GM19351 (cell line): ENCODE results near the gene PXYLP1.

Experiments used
- ATAC-seq: cut with Tn5 transposase; IDR thresholded peaks from one replicate; pipeline ENCODE4 v1.9.1; 2021; ENCODE audit warnings: mild to moderate bottlenecking, moderate library complexity; ENCODE audit not compliant: unreplicated experiment

The PXYLP1 gene

GRCh38 chr3:141228395-141228794 is 3.2 kb upstream of the PXYLP1 start:
- no peak for ATAC-seq

GRCh38 chr3:141229132-141229531 is 2.5 kb upstream of the PXYLP1 start:
- no peak for ATAC-seq

- ATAC-seq = no peak
Observed at GRCh38 chr3:141230293-141230692, 1.3 kb upstream of the PXYLP1 start.

GRCh38 chr3:141231952-141232823 is 563 bp downstream of the PXYLP1 start:
- peak; percentile 8 for ATAC-seq

- no peak for ATAC-seq
Observed at GRCh38 chr3:141233457-141234161, 2.0 kb downstream of the PXYLP1 start.

- no peak for ATAC-seq
Observed at GRCh38 chr3:141234283-141234682, 2.7 kb downstream of the PXYLP1 start.

GRCh38 chr3:141235661-141236171 is 4.1 kb downstream of the PXYLP1 start:
- no peak for ATAC-seq

- no peak for ATAC-seq
Observed at GRCh38 chr3:141236361-141236760, 4.7 kb downstream of the PXYLP1 start.

GRCh38 chr3:141237701-141238521 is 6.3 kb downstream of the PXYLP1 start:
- no peak for ATAC-seq

- no peak for ATAC-seq
Observed at GRCh38 chr3:141239511-141240281, 8.1 kb downstream of the PXYLP1 start.

GRCh38 chr3:141240286-141240685 is 8.7 kb downstream of the PXYLP1 start:
- no peak for ATAC-seq

- no peak for ATAC-seq
Observed at GRCh38 chr3:141240687-141241615, 9.3 kb downstream of the PXYLP1 start.

- ATAC-seq = no peak
Observed at GRCh38 chr3:141241616-141242376, 10.2 kb downstream of the PXYLP1 start.

- no peak for ATAC-seq
Observed at GRCh38 chr3:141242377-141243092, 10.9 kb downstream of the PXYLP1 start.

- ATAC-seq = no peak
Observed at GRCh38 chr3:141243271-141243707, 11.7 kb downstream of the PXYLP1 start.

GRCh38 chr3:141246224-141246957 is 14.8 kb downstream of the PXYLP1 start:
- ATAC-seq = no peak

- no peak for ATAC-seq
Observed at GRCh38 chr3:141246958-141247301, 15.3 kb downstream of the PXYLP1 start.
